ENCODE results near the gene CD22. TPM values are rescaled to one million over a fixed set of nuclear protein-coding genes. Genes with fewer than 3 reads are reported as not detected.

CD22 gene
- total and polyA plus RNA-seq, 2 donors from 2014 or later, result 0.82 to 15.4 TPM

GRCh38 chr19:35321291-35321690, 7.7 kb upstream of the CD22 start:
- Histone ChIP-seq H3K4me1 (ENCODE audit: control insufficient read depth in 2 of 3, insufficient read depth in 2 of 3, low read depth in 1 of 3, low read length in 3 of 3) (peaks cover 0 to 6% (median 0%) of the 10 kb centered on the region in 3 donors), H3K9ac (ENCODE audit: low read length in 3 of 3) (no peak overlapping the region), H3K4me3 (ENCODE audit: low read length in 3 of 3) (no peak overlapping the region), H3K27ac (ENCODE audit: low read depth in 2 of 2, low read length in 2 of 2) (no peak overlapping the region), H3K9me3 (ENCODE audit: control insufficient read depth in 2 of 3, insufficient read depth in 1 of 3, low read length in 3 of 3) (peaks cover 0 to 5% (median 2%) of the 10 kb centered on the region in 3 donors), H3K27me3 (ENCODE audit: control insufficient read depth, insufficient read depth, low read length) (no peaks in the 10 kb centered on the region), H3K36me3 (ENCODE audit: control insufficient read depth in 2 of 3, insufficient read depth in 3 of 3, low read length in 3 of 3) (no peaks in the 10 kb centered on the region)
- FAIRE-seq, result no peak
- intact Hi-C loops (cut with DNase I), result no loop called here
- no peak for DNase-seq
- no peak for TF ChIP-seq CTCF (IDR thresholded peaks at IDR 0.05; ENCODE audit: borderline replicate concordance, extremely low read depth, insufficient read depth)

GRCh38 chr19:35322014-35322413, 7.0 kb upstream of the CD22 start:
- no peak for TF ChIP-seq CTCF (IDR thresholded peaks at IDR 0.05; ENCODE audit: borderline replicate concordance, extremely low read depth, insufficient read depth)
- peaks cover 0 to 5% (median 2%) of the 10 kb centered on the region in 3 donors for H3K9me3 ChIP-seq (ENCODE audit: control insufficient read depth in 2 of 3, insufficient read depth in 1 of 3, low read length in 3 of 3)
- FAIRE-seq (no peak), DNase-seq (no peak)
- no peak overlapping the region for H3K4me3 ChIP-seq (ENCODE audit: low read length in 3 of 3)
- no peaks in the 10 kb centered on the region for H3K27me3 ChIP-seq (ENCODE audit: control insufficient read depth, insufficient read depth, low read length)
- intact Hi-C loops (cut with DNase I), result no loop called here
- H3K36me3 ChIP-seq (ENCODE audit: control insufficient read depth in 2 of 3, insufficient read depth in 3 of 3, low read length in 3 of 3), result no peaks in the 10 kb centered on the region
- peaks cover 0 to 6% (median 0%) of the 10 kb centered on the region in 3 donors for H3K4me1 ChIP-seq (ENCODE audit: control insufficient read depth in 2 of 3, insufficient read depth in 2 of 3, low read depth in 1 of 3, low read length in 3 of 3)
- H3K9ac ChIP-seq (ENCODE audit: low read length in 3 of 3), result no peak overlapping the region
- H3K27ac ChIP-seq (ENCODE audit: low read depth in 2 of 2, low read length in 2 of 2), result no peak overlapping the region

- Histone ChIP-seq H3K9me3 (ENCODE audit: control insufficient read depth in 2 of 3, insufficient read depth in 1 of 3, low read length in 3 of 3) (no peaks in the 10 kb centered on the region), H3K27me3 (ENCODE audit: control insufficient read depth, insufficient read depth, low read length) (no peaks in the 10 kb centered on the region), H3K27ac (ENCODE audit: low read depth in 2 of 2, low read length in 2 of 2) (no peak overlapping the region), H3K4me3 (ENCODE audit: low read length in 3 of 3) (no peak overlapping the region), H3K4me1 (ENCODE audit: control insufficient read depth in 2 of 3, insufficient read depth in 2 of 3, low read depth in 1 of 3, low read length in 3 of 3) (no peaks in the 10 kb centered on the region), H3K36me3 (ENCODE audit: control insufficient read depth in 2 of 3, insufficient read depth in 3 of 3, low read length in 3 of 3) (no peaks in the 10 kb centered on the region), H3K9ac (ENCODE audit: low read length in 3 of 3) (no peak overlapping the region)
- DNase-seq (no peak), FAIRE-seq (no peak)
- TF ChIP-seq CTCF (IDR thresholded peaks at IDR 0.05; ENCODE audit: borderline replicate concordance, extremely low read depth, insufficient read depth), result no peak
- intact Hi-C loops (cut with DNase I), result no loop called here
Observed at GRCh38 chr19:35327642-35328041, 1.3 kb upstream of the CD22 start.

- Histone ChIP-seq H3K4me1 (ENCODE audit: control insufficient read depth in 2 of 3, insufficient read depth in 2 of 3, low read depth in 1 of 3, low read length in 3 of 3) (no peaks in the 10 kb centered on the region), H3K9me3 (ENCODE audit: control insufficient read depth in 2 of 3, insufficient read depth in 1 of 3, low read length in 3 of 3) (no peaks in the 10 kb centered on the region), H3K4me3 (ENCODE audit: low read length in 3 of 3) (no peak overlapping the region), H3K9ac (ENCODE audit: low read length in 3 of 3) (no peak overlapping the region), H3K27me3 (ENCODE audit: control insufficient read depth, insufficient read depth, low read length) (no peaks in the 10 kb centered on the region), H3K27ac (ENCODE audit: low read depth in 2 of 2, low read length in 2 of 2) (no peak overlapping the region), H3K36me3 (ENCODE audit: control insufficient read depth in 2 of 3, insufficient read depth in 3 of 3, low read length in 3 of 3) (no peaks in the 10 kb centered on the region)
- intact Hi-C loops (cut with DNase I), result no loop called here
- TF ChIP-seq CTCF (IDR thresholded peaks at IDR 0.05; ENCODE audit: borderline replicate concordance, extremely low read depth, insufficient read depth), result no peak
- no peak for DNase-seq
- no peak for FAIRE-seq
Observed at GRCh38 chr19:35329323-35329722, 336 bp downstream of the CD22 start.

All from kidney (tissue), 14 donors.